ENCODE measurements around the gene CTNNA2.

GRCh38 chr2:80420530-80421208 is 907.8 kb downstream of the CTNNA2 start:
- TF ChIP-seq CTCF (IDR thresholded peaks at IDR 0.05) (no peak), ZFX (IDR thresholded peaks at IDR 0.05; ENCODE audit: borderline replicate concordance) (no peak)

All from 22Rv1 (cell line).